MM.1S (cell line): ENCODE results near the gene KANSL3.

Experiments
- EZH2 ChIP-seq: fragments of 300-600 bp; sonication (generic); optimal IDR thresholded peaks from 2 replicates; pipeline ENCODE3; 2017; ENCODE audit warnings: low read depth, mild to moderate bottlenecking, antibody characterized with exemption, low read length, mixed read lengths
- TF ChIP-seq, protein P1 (sequence below): fragments of 300-600 bp; sonication (generic); IDR thresholded peaks from 2 replicates; pipeline ENCODE4 v1.5.1; 2016; ENCODE audit warnings: antibody characterized with exemption, low read length, mixed read lengths

DNA sequence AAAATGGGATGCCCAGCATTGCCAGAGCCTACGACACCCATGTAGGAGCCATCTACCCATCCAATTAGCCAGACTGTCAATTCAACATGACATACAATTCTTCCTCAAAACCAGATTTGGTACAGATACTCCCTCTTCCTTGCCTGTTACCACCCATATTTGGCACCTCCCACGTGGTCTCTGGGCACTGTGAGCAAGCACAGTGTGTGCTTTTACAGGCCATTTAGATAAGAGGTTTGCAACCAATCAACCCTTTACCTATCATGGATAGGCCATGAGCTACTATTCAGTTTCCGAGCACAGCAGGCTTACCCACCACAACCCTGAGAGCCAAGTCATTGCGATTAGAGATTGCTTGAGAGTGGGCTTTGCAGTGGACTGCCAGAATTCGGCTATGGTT, 60.6 kb downstream of the KANSL3 start:
- TF ChIP-seq, protein P1, sequence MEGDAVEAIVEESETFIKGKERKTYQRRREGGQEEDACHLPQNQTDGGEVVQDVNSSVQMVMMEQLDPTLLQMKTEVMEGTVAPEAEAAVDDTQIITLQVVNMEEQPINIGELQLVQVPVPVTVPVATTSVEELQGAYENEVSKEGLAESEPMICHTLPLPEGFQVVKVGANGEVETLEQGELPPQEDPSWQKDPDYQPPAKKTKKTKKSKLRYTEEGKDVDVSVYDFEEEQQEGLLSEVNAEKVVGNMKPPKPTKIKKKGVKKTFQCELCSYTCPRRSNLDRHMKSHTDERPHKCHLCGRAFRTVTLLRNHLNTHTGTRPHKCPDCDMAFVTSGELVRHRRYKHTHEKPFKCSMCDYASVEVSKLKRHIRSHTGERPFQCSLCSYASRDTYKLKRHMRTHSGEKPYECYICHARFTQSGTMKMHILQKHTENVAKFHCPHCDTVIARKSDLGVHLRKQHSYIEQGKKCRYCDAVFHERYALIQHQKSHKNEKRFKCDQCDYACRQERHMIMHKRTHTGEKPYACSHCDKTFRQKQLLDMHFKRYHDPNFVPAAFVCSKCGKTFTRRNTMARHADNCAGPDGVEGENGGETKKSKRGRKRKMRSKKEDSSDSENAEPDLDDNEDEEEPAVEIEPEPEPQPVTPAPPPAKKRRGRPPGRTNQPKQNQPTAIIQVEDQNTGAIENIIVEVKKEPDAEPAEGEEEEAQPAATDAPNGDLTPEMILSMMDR = no peak
- no peak for TF ChIP-seq EZH2
